ENCODE results near the gene WWOX.
"Not testable (repeated sequence)": the region's sequence is repeated elsewhere in the genome, so short reads cannot be mapped to it uniquely, and the experiment has no call there.

The WWOX gene

GRCh38 chr16:78583441-78583840, 484.0 kb downstream of the WWOX start:
- no peak for DNase-seq (ENCODE audit: low spot score)

GRCh38 chr16:78584213-78584860, 484.9 kb downstream of the WWOX start:
- DNase-seq (ENCODE audit: low spot score) = no peak

DNA sequence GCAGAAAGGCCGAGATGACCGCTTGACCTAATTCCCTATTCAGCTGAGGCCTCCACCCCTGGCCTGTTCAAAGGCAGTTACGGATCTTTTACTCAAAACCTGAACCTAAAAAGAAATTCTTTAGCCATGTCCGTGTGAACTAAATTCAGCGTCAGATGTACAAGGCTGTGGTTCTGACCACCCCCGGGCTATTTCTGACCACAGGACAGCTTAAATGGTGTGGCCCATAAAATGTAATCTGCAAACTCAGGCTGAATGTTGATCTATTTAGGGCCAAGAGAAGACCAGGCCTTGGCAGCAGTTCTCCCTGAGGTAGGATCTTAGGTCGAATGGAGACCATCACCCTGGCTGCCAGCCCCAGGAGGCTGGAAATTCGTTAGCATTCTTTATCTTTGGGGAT, 485.5 kb downstream of the WWOX start:
- DNase-seq (ENCODE audit: low spot score) = no peak

- no peak for DNase-seq (ENCODE audit: low spot score)
Measured at GRCh38 chr16:78589331-78589730, 489.9 kb downstream of the WWOX start.

GRCh38 chr16:78591682-78592103, 492.2 kb downstream of the WWOX start:
- DNase-seq (ENCODE audit: low spot score) = no peak

DNA sequence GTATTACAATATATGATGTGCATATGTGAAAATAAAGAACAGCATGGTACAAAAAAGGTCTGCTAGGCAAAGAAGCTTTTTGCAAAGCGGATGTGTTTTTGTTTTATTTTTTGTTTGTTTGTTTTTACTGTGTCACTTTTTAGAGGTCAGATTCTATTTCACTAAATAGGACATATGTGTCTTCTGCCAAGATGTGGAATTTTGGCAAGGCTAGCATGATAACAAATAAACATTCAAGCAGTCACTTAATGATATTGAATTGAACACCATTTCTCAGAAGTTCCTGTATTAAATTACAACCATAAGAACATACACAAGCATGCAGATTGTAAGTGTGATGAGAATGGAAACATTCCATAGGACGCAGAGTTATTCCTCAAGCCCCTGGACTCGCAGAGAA, 492.7 kb downstream of the WWOX start:
- DNase-seq (ENCODE audit: low spot score) = no peak

GRCh38 chr16:78593352-78593751, 493.9 kb downstream of the WWOX start:
- no peak for DNase-seq (ENCODE audit: low spot score)

DNA sequence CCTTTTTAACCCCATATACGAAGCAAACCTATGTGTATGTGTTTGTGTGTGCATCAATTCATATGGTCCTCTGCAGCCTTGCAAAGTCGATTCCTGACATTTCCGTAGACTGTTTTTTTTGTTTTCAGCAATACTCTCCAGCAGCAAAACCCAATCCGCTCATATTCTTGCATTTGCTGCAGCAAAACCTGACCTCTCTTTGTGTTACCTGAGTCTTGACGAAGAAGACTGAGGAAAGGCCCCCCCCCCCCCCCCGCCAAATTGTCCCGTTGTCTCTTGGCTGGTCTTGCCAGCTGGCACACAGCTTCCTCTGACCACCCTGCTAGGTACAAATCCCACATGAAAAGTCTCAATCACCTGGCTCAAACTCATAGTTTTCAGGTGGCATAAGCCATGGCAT, 494.7 kb downstream of the WWOX start:
- DNase-seq (ENCODE audit: low spot score) = no peak

DNA sequence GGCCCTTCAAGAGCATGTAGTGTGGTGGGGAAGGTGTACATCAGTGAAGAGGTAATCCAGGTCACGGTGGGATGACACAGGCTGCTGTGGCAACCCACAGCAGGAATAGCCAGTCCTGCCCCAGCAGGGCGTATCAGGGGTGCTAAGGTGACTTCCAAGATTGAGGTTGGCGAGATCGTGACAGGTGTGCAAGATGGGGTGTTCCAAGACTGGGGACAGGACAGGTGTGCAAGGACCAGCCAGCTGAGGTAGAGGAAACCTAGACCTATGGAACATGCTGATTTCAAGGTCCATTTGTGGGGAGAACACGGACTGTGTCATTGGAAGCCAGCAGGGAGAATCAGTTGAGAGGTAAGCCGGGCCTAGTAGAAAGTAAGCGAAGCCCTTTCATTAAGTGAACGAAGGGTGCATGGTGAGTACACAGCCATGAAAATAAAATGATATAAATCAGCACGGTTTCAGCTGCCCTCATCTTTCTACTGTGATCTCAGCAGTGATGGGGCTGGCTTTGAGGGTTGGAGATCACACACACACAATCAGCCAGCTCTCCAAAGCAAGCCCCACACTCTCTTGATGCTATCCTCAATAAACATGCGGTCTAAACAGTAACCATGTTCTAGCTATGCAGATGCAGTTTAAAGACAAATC, 497.0 kb downstream of the WWOX start:
- no peak for DNase-seq (ENCODE audit: low spot score)

GRCh38 chr16:78596996-78597422, 497.6 kb downstream of the WWOX start:
- DNase-seq (ENCODE audit: low spot score) = no peak

DNA sequence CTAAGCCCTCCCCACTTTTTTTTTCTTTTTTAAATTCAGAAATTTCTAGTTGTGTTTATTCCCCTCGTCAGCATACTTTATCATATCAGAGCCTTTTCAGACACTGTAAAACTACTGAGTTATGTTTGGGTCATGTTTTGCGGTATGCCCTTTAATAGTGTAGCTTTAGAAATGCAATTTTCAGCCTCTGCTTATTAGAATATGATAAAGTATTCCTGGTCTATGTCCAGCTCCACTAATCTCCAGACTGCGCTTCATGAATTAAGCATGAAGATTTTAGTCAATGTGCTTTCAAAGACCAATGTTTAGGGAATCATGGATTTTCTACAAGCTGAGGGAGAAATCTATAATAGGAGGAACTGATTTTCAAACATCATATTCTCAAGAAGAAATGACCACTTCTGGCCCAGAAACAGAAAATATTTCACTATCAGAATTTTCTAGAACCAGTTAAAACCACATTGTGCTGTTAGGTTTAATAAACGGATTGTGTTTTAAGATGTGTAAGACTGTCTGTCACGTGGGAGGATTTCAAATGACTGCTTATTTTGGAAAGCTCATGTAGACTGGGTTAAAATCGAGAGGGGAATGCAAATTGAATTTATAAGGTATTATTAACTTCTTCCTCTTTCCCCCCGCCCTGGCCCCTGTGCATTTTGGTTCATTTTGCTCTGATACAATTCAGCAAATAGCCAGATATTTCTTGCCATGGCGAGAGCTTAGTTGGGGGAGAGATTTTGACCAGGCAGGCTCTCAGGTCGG, 498.5 kb downstream of the WWOX start:
- DNase-seq (ENCODE audit: low spot score) = no peak

DNA sequence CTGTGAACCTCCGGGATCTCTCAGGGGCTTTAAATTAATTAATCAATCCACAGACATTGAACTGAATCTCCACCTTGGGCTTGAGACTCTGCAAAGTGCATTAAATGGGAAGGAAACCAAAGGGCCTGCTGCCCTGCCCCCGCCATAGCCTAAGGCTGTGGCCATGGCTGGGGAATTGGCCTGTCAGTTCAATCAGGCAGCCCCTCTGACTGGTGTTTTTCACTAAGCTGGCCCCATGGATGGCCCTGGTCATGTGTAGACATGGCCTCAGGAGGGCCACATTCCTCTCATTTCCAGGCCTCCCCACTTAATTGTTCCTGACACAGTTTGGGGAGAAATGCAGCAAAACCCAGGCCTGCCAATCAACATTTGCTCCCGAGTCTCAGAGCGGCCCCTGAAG, 499.8 kb downstream of the WWOX start:
- no peak for DNase-seq (ENCODE audit: low spot score)

DNA sequence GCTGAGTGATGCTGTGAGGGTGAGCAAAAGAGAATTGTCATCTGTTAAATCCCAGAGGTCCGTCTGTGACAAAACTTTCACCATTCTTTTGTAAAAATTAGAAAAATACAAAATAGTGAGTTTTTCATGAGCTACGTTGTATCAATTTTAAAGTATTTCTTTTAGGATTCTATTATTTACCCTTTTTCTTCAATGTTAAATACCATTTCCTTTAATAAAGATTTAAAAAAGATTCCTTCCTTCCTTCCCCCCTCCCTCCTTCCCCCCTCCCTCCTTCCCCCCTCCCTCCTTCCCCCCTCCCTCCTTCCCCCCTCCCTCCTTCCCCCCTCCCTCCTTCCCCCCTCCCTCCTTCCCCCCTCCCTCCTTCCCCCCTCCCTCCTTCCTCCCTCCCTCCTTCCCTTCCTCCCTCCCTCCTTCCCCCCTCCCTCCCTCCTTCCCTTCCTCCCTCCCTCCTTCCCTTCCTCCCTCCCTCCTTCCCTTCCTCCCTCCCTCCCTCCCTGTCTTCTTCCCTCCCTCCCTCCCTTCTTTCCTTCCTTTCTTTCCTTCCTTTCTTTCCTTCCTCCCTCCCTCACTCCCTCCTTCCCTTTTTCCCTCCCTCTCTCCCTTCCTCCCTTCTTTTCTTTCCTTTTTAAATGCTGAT, 505.1 kb downstream of the WWOX start:
- not testable (repeated sequence) for DNase-seq (ENCODE audit: low spot score)

- no peak for DNase-seq (ENCODE audit: low spot score)
Measured at GRCh38 chr16:78605548-78606101, 506.2 kb downstream of the WWOX start.

GRCh38 chr16:78606545-78606944, 507.1 kb downstream of the WWOX start:
- DNase-seq (ENCODE audit: low spot score) = no peak

- no peak for DNase-seq (ENCODE audit: low spot score)
Measured at GRCh38 chr16:78607022-78607421, 507.6 kb downstream of the WWOX start.

- DNase-seq (ENCODE audit: low spot score) = no peak
Measured at GRCh38 chr16:78607465-78607864, 508.0 kb downstream of the WWOX start.

DNA sequence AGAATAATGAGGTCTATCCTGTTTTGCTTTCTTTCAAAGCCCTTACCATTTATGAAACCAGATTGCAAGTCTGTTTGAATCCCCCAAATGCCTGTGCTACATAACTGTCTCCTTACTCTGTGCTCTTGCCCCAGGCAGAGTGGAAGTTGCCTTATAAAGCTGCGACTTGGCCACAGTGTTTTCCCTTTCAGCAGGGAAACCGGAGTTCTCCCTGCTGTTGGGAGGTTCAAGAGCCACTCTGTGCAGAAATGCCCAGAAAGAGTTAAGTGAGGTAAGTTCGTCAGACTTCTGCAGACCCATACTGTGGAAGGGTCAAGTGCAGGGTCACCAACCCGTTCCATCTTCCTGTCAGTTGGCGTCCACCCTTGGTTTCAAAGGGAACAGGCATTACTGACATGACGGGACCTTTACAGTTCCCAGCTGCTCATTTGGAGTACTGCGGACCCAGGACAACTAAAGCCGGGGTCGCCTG, 508.9 kb downstream of the WWOX start:
- no peak for DNase-seq (ENCODE audit: low spot score)

GRCh38 chr16:78609402-78610274, 510.2 kb downstream of the WWOX start:
- no peak for DNase-seq (ENCODE audit: low spot score)

DNA sequence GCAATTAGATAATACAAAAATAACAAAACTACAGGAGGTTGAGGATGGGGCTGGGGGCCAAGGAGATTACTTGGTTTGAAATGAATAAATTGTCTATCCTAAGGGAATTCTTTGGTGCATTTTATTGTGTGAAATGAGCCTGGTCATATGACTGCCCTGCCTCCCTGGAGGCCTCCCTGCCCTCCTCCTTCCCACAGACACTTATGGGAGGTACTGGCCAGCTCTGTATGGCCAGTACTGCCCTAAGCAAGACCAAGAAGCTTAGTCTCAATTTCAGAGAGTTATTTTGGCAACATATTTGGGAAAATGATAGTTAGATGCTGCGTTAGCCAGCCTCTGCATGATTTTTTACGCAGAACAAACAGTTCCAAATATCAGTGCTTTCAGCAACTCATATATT, 511.9 kb downstream of the WWOX start:
- DNase-seq (ENCODE audit: low spot score) = no peak

GRCh38 chr16:78619811-78620210, 520.4 kb downstream of the WWOX start:
- DNase-seq (ENCODE audit: low spot score) = no peak
